HEK293 (cell line): ENCODE results near the gene SULT1C3.

Experiments used
- EGR2 ChIP-seq: fragments of 450-650 bp; formaldehyde crosslinking; IDR thresholded peaks from 2 replicates; pipeline ENCODE4 v1.5.1; 2016; ENCODE audit warnings: low read depth, missing biosample characterization, missing genetic modification characterization
- GLIS1 ChIP-seq: fragments of 450-650 bp; formaldehyde crosslinking; IDR thresholded peaks from 2 replicates; pipeline ENCODE4 v1.5.1; 2016; ENCODE audit warnings: missing biosample characterization, missing genetic modification characterization
- GLIS2 ChIP-seq: fragments of 450-650 bp; formaldehyde crosslinking; IDR thresholded peaks from 2 replicates; pipeline ENCODE4 v1.5.1; 2016; ENCODE audit warnings: missing biosample characterization, missing genetic modification characterization
- HOXD13 ChIP-seq: sonication (generic); formaldehyde crosslinking; IDR thresholded peaks from 2 replicates; pipeline ENCODE4 v1.8.0; 2022; ENCODE audit warnings: missing genetic modification reagents, borderline replicate concordance
- KLF8 ChIP-seq: fragments of 450-650 bp; formaldehyde crosslinking; IDR thresholded peaks from 2 replicates; pipeline ENCODE4 v1.5.1; 2016; ENCODE audit warnings: missing biosample characterization, missing genetic modification characterization
- MYNN ChIP-seq: fragments of 450-650 bp; formaldehyde crosslinking; IDR thresholded peaks from 2 replicates; pipeline ENCODE4 v1.5.1; 2016; ENCODE audit warnings: missing biosample characterization, missing genetic modification characterization, borderline replicate concordance
- OSR2 ChIP-seq: fragments of 450-650 bp; formaldehyde crosslinking; IDR thresholded peaks from 2 replicates; pipeline ENCODE4 v1.5.1; 2016; ENCODE audit warnings: missing biosample characterization, missing genetic modification characterization
- SCRT1 ChIP-seq: fragments of 450-650 bp; formaldehyde crosslinking; IDR thresholded peaks from 2 replicates; pipeline ENCODE4 v1.5.1; 2016; ENCODE audit warnings: missing biosample characterization, missing genetic modification characterization, borderline replicate concordance
- SP2 ChIP-seq: fragments of 450-650 bp; formaldehyde crosslinking; IDR thresholded peaks from 2 replicates; pipeline ENCODE4 v1.5.1; 2016; ENCODE audit warnings: missing biosample characterization, missing genetic modification characterization
- SP7 ChIP-seq: fragments of 450-650 bp; formaldehyde crosslinking; IDR thresholded peaks from 2 replicates; pipeline ENCODE4 v1.5.1; 2016; ENCODE audit warnings: missing biosample characterization, missing genetic modification characterization
- ZBTB1 ChIP-seq: fragments of 450-650 bp; formaldehyde crosslinking; IDR thresholded peaks from 2 replicates; pipeline ENCODE4 v1.5.1; 2016; ENCODE audit warnings: missing biosample characterization, missing genetic modification characterization
- ZBTB48 ChIP-seq: fragments of 450-650 bp; formaldehyde crosslinking; IDR thresholded peaks from 2 replicates; pipeline ENCODE4 v1.5.1; 2016; ENCODE audit warnings: missing biosample characterization, missing genetic modification characterization
- ZBTB7A ChIP-seq: fragments of 450-650 bp; formaldehyde crosslinking; IDR thresholded peaks from 2 replicates; pipeline ENCODE4 v1.5.1; 2016; ENCODE audit warnings: low read depth, missing biosample characterization, missing genetic modification characterization
- ZFHX2 ChIP-seq: fragments of 450-650 bp; formaldehyde crosslinking; conservative IDR thresholded peaks from 2 replicates; pipeline ENCODE4 v1.5.1; 2016; ENCODE audit warnings: missing biosample characterization, missing genetic modification characterization
- ZIC2 ChIP-seq: fragments of 450-650 bp; formaldehyde crosslinking; IDR thresholded peaks from 2 replicates; pipeline ENCODE4 v1.5.1; 2016; ENCODE audit warnings: missing biosample characterization, missing genetic modification characterization
- ZNF132 ChIP-seq: fragments of 450-650 bp; formaldehyde crosslinking; IDR thresholded peaks from 2 replicates; pipeline ENCODE4 v1.5.1; 2017; ENCODE audit warnings: missing biosample characterization, missing genetic modification characterization, borderline replicate concordance
- ZNF140 ChIP-seq: fragments of 450-650 bp; formaldehyde crosslinking; IDR thresholded peaks from 2 replicates; pipeline ENCODE4 v1.5.1; 2016; ENCODE audit warnings: missing biosample characterization, missing genetic modification characterization
- ZNF174 ChIP-seq: fragments of 450-650 bp; formaldehyde crosslinking; IDR thresholded peaks from 2 replicates; pipeline ENCODE4 v1.5.0; 2017; ENCODE audit warnings: missing biosample characterization, mild to moderate bottlenecking, missing genetic modification characterization
- ZNF24 ChIP-seq: fragments of 450-650 bp; formaldehyde crosslinking; IDR thresholded peaks from 2 replicates; pipeline ENCODE4 v1.5.1; 2016; ENCODE audit warnings: missing biosample characterization, missing genetic modification characterization
- ZNF362 ChIP-seq: fragments of 450-650 bp; formaldehyde crosslinking; IDR thresholded peaks from 2 replicates; pipeline ENCODE4 v1.5.1; 2016; ENCODE audit warnings: missing biosample characterization, missing genetic modification characterization
- ZNF473 ChIP-seq: fragments of 450-650 bp; formaldehyde crosslinking; IDR thresholded peaks from 2 replicates; pipeline ENCODE4 v1.5.1; 2017; ENCODE audit warnings: missing biosample characterization, missing genetic modification characterization
- ZNF544 ChIP-seq: fragments of 450-650 bp; formaldehyde crosslinking; IDR thresholded peaks from 2 replicates; pipeline ENCODE4 v1.5.0; 2017; ENCODE audit warnings: missing biosample characterization, missing genetic modification characterization
- ZNF548 ChIP-seq: fragments of 450-650 bp; formaldehyde crosslinking; IDR thresholded peaks from 2 replicates; pipeline ENCODE4 v1.5.1; 2016; ENCODE audit warnings: missing biosample characterization, missing genetic modification characterization
- ZNF561 ChIP-seq: fragments of 450-650 bp; IDR thresholded peaks from 2 replicates; pipeline ENCODE4 v1.5.1; 2018; ENCODE audit warnings: missing biosample characterization, missing genetic modification characterization, borderline replicate concordance
- ZNF600 ChIP-seq: fragments of 450-650 bp; formaldehyde crosslinking; IDR thresholded peaks from 2 replicates; pipeline ENCODE4 v1.5.1; 2016; ENCODE audit warnings: missing biosample characterization, missing genetic modification characterization
- ZNF660 ChIP-seq: fragments of 450-650 bp; IDR thresholded peaks from 2 replicates; pipeline ENCODE4 v1.5.1; 2018; ENCODE audit warnings: missing biosample characterization, mild to moderate bottlenecking, missing genetic modification characterization
- ZNF830 ChIP-seq: fragments of 450-650 bp; IDR thresholded peaks from 2 replicates; pipeline ENCODE4 v1.5.0; 2018; ENCODE audit warnings: missing biosample characterization, missing genetic modification characterization, low read depth, mild to moderate bottlenecking, moderate library complexity
- ZNF837 ChIP-seq: fragments of 450-650 bp; formaldehyde crosslinking; IDR thresholded peaks from 2 replicates; pipeline ENCODE4 v1.5.1; 2016; ENCODE audit warnings: missing biosample characterization, missing genetic modification characterization
- ZSCAN16 ChIP-seq: fragments of 450-650 bp; formaldehyde crosslinking; IDR thresholded peaks from 2 replicates; pipeline ENCODE4 v1.5.1; 2016; ENCODE audit warnings: missing biosample characterization, missing genetic modification characterization
- ZXDB ChIP-seq: fragments of 450-650 bp; formaldehyde crosslinking; IDR thresholded peaks from 2 replicates; pipeline ENCODE4 v1.5.1; 2016; ENCODE audit warnings: missing biosample characterization, missing genetic modification characterization
- TF ChIP-seq, protein P1 (sequence below): fragments of 450-650 bp; formaldehyde crosslinking; IDR thresholded peaks from 2 replicates; pipeline ENCODE4 v1.5.1; 2016; ENCODE audit warnings: missing biosample characterization, missing genetic modification characterization
- TF ChIP-seq, protein P2 (sequence below): fragments of 450-650 bp; formaldehyde crosslinking; conservative IDR thresholded peaks from 2 replicates; pipeline ENCODE4 v1.5.1; 2016; ENCODE audit warnings: low read depth, missing biosample characterization, missing genetic modification characterization
- TF ChIP-seq, protein P3 (sequence below): fragments of 450-650 bp; IDR thresholded peaks from 2 replicates; pipeline ENCODE4 v1.5.1; 2018; ENCODE audit warnings: missing biosample characterization, mild to moderate bottlenecking, missing genetic modification characterization

The SULT1C3 gene

DNA sequence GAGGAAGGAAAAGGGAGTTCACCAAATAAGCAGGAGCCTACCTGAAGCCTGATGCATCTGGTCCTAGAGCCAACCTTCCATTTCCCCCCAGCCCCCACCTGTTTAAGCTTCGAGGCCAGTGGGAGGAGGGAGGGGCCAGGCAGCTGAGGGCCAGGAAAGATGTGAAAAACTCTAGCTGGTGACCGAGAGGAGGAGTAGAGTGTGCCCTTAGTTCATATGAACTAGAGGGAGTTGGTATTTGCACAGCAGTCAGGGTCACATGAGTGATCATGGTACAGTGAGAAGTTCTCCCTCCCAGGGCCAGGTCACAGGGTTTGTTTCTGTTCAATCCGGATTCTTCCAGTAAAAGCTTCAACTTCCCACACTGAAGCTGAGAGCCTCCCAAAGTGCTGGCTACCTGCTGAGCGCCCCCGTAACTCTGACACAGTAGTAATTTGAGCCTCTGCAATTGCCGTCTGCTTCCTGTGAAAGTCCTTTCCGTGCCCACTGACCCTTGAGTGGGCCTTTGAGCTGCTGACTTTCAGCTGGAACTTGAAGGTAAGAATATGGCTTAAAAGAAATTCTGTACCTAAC lies 48.9 kb downstream of the SULT1C3 start, which contains the start of gene SULT1C2 (continued):
- TF ChIP-seq, protein P1, sequence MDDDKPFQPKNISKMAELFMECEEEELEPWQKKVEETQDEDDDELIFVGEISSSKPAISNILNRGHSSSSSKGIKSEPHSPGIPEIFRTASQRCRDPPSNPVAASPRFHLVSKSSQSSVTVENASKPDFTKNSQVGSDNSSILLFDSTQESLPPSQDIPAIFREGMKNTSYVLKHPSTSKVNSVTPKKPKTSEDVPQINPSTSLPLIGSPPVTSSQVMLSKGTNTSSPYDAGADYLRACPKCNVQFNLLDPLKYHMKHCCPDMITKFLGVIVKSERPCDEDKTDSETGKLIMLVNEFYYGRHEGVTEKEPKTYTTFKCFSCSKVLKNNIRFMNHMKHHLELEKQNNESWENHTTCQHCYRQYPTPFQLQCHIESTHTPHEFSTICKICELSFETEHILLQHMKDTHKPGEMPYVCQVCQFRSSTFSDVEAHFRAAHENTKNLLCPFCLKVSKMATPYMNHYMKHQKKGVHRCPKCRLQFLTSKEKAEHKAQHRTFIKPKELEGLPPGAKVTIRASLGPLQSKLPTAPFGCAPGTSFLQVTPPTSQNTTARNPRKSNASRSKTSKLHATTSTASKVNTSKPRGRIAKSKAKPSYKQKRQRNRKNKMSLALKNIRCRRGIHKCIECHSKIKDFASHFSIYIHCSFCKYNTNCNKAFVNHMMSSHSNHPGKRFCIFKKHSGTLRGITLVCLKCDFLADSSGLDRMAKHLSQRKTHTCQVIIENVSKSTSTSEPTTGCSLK, result no peak
- TF ChIP-seq KLF8 (tag by site-specific recombination) (no peak), GLIS1 (tag by site-specific recombination) (peak; percentile 78), ZBTB1 (tag by site-specific recombination) (no peak), ZBTB7A (tag by site-specific recombination) (no peak), ZNF174 (tag by site-specific recombination) (no peak), ZXDB (tag by site-specific recombination) (peak; percentile 40; the same call in 1 of the 2 replicates), ZNF24 (0 out of 2 replicates have a peak, but pooled peaks have one; percentile 29), ZBTB48 (tag by site-specific recombination) (0 out of 2 replicates have a peak, but pooled peaks have one; percentile 24), ZNF544 (tag by site-specific recombination) (no peak), ZNF473 (tag by site-specific recombination) (no peak), ZNF837 (tag by site-specific recombination) (no peak), ZNF548 (no peak), HOXD13 (CRISPR knock-in tag) (peak; percentile 36; the same call in 1 of the 2 replicates), GLIS2 (tag by site-specific recombination) (peak; percentile 25; the same call in 1 of the 2 replicates), ZNF362 (no peak), SP7 (tag by site-specific recombination) (no peak), ZNF561 (tag by site-specific recombination) (peak; percentile 86), ZNF600 (peak; percentile 69), ZIC2 (tag by site-specific recombination) (peak; percentile 59; the same call in 1 of the 2 replicates), ZFHX2 (tag by site-specific recombination) (peak; percentile 66), SCRT1 (tag by site-specific recombination) (no peak), ZNF140 (tag by site-specific recombination) (no peak), MYNN (tag by site-specific recombination) (no peak), ZNF660 (tag by site-specific recombination) (no peak), SP2 (tag by site-specific recombination) (no peak), ZSCAN16 (no peak), ZNF132 (tag by site-specific recombination) (no peak), OSR2 (tag by site-specific recombination) (peak; percentile 79), ZNF830 (tag by site-specific recombination) (no peak), EGR2 (tag by site-specific recombination) (peak; percentile 70; the same call in 1 of the 2 replicates)
- TF ChIP-seq, protein P2, sequence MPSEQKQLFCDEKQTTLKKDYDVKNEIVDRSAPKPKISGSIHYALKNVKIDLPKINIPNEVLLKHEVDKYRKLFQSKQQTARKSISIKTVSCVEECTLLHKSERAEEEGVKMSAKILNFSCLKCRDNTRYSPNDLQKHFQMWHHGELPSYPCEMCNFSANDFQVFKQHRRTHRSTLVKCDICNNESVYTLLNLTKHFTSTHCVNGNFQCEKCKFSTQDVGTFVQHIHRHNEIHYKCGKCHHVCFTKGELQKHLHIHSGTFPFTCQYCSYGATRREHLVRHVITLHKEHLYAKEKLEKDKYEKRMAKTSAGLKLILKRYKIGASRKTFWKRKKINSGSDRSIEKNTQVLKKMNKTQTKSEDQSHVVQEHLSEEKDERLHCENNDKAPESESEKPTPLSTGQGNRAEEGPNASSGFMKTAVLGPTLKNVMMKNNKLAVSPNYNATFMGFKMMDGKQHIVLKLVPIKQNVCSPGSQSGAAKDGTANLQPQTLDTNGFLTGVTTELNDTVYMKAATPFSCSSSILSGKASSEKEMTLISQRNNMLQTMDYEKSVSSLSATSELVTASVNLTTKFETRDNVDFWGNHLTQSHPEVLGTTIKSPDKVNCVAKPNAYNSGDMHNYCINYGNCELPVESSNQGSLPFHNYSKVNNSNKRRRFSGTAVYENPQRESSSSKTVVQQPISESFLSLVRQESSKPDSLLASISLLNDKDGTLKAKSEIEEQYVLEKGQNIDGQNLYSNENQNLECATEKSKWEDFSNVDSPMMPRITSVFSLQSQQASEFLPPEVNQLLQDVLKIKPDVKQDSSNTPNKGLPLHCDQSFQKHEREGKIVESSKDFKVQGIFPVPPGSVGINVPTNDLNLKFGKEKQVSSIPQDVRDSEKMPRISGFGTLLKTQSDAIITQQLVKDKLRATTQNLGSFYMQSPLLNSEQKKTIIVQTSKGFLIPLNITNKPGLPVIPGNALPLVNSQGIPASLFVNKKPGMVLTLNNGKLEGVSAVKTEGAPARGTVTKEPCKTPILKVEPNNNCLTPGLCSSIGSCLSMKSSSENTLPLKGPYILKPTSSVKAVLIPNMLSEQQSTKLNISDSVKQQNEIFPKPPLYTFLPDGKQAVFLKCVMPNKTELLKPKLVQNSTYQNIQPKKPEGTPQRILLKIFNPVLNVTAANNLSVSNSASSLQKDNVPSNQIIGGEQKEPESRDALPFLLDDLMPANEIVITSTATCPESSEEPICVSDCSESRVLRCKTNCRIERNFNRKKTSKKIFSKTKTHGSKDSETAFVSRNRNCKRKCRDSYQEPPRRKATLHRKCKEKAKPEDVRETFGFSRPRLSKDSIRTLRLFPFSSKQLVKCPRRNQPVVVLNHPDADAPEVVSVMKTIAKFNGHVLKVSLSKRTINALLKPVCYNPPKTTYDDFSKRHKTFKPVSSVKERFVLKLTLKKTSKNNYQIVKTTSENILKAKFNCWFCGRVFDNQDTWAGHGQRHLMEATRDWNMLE (tag by site-specific recombination), result peak; percentile 35; the same call in 1 of the 2 replicates
- TF ChIP-seq, protein P3, sequence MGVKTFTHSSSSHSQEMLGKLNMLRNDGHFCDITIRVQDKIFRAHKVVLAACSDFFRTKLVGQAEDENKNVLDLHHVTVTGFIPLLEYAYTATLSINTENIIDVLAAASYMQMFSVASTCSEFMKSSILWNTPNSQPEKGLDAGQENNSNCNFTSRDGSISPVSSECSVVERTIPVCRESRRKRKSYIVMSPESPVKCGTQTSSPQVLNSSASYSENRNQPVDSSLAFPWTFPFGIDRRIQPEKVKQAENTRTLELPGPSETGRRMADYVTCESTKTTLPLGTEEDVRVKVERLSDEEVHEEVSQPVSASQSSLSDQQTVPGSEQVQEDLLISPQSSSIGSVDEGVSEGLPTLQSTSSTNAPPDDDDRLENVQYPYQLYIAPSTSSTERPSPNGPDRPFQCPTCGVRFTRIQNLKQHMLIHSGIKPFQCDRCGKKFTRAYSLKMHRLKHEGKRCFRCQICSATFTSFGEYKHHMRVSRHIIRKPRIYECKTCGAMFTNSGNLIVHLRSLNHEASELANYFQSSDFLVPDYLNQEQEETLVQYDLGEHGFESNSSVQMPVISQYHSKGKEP, result no peak
